Left hindlimb (tissue), 1 donor: ENCODE data around the gene OR6S1.
"Not testable (repeated sequence)": the region's sequence is repeated elsewhere in the genome, so short reads cannot be mapped to it uniquely, and the experiment has no call there.

Experiments
- DNase-seq: peaks from one replicate; pipeline ENCODE4 v3.0.0-alpha.2; 2018

OR6S1 gene

DNA sequence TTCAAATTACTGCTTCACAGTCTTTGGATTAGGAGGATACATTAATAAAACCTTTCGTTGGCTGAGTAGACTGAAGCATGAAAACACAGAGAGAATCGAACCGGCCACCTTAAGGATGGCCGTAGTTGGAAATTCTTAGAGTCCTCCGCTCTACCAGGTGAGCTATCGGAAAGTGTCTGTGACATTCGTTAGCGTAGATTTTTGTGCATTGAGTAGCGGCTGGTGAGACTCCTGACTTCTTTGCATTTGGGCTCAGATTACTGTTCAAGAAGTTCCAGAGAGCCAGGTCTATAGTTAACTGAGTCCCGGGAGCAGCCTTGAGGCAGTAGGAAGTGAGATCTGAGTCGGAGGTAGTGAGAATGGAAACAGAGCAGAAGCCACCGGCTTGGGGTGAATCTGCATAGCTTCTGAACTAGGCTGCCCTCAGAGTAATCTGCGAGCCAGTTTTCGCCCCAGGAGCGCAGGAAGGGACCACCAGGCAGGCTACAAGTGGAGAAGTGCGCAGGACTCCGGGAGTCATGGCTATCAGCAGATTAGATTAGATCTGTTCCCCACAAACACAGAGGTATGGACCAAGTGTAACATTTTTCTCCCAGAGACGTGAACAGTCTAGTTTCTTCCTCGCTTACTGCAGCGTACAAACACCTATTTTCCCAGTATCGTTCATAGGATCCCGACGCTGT is 11.0 kb downstream of the OR6S1 start:
- no peak for DNase-seq

- no peak for DNase-seq
Measured at GRCh38 chr14:20628063-20628854, 13.2 kb downstream of the OR6S1 start.

- DNase-seq = no peak
Measured at GRCh38 chr14:20627346-20628027, 14.0 kb downstream of the OR6S1 start.

GRCh38 chr14:20626274-20626673 is 15.2 kb downstream of the OR6S1 start:
- no peak for DNase-seq

- no peak for DNase-seq
Measured at GRCh38 chr14:20624495-20625070, 16.9 kb downstream of the OR6S1 start.

DNA sequence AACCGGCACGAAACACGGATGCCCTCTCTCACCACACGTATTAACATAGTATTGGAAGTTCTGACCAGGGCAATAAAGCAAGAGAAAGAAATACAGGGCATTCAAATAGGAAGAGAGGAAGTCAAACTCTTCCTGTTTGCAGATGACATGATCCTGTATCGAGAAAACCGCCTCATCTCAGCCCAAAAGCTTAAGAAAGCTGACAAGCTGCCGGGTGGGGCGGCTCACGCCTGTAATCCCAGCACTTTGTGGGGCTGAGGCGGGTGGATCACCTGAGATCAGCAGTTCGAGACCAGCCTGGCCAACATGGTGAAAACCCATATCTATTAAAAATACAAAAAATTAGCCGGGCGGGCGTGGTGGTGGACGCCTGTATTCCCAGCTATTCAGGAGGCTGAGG is 17.7 kb downstream of the OR6S1 start:
- DNase-seq = no peak

DNA sequence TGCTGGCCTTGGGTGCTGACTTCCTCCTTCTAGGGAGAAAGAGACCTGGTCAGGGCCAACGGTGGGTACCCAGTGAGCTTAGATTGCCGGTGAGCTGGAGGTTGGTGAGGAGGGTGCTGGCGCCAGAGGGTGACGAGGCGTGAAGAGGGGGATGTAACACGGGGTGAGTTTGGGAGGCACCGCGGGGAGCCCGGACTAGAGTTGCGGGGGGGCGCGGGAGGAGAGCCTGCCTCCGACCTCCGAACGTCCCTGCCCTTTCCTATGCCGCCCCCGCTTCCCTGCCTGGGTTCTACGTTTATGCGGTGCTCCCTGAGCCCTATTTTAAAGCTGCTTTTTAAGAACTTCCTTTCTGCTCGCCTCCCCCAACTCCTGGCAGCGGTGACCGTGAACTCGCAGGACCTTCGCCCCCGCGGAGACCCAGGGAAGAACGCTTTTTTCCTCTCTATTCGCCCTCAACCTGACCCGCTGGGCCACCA is 18.6 kb downstream of the OR6S1 start:
- no peak for DNase-seq

DNA sequence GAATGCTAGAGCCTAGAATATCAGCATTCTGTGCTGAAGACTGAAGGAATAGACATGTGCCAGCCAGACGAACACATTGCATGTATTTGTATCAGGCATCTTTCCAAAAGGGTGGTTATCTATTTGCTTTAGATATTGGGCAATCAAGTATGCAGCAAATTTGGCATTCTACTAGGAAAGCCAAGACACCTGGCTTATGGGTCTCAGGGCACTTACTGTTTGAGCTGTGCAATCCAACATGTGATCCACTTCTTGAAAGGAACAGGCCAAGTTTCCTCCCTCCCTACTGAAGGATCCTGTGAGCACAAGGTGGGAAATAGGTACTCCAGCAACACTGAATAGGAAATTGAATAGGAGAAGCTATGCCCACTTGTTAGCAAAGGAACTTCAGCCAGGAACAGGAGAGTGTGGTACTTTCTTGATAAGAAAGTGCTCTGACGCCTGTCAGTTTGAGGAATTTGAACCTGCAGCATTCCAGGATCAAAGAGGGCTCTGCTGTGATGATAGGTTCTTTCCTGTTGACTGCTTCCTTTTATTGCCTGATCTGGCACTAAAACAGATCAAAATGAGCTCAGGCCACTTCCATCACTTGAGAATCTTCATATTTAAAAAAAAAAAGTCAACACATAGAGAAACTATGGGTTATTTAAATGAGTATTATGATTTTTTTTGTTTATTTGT is 20.6 kb downstream of the OR6S1 start:
- DNase-seq = no peak

DNA sequence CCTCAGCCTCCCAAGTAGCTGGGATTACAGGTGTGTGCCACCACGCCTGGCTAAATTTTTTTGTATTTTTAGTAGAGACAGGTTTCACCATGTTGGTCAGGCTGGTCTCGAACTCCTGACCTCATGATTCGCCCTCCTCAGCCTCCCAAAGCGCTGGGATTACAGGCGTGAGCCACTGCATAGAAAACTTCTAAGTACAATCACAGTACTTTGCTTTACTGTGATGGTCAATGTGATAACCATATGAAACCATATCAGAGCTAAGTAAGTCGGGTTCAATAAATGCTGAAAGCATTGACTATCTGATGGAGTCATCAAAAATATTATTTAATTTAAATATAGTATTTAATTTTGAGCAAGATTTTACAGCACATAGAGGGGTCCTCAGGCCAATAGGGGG is 21.8 kb downstream of the OR6S1 start:
- not testable (repeated sequence) for DNase-seq

GRCh38 chr14:20618271-20618749 is 23.2 kb downstream of the OR6S1 start:
- DNase-seq = no peak

DNA sequence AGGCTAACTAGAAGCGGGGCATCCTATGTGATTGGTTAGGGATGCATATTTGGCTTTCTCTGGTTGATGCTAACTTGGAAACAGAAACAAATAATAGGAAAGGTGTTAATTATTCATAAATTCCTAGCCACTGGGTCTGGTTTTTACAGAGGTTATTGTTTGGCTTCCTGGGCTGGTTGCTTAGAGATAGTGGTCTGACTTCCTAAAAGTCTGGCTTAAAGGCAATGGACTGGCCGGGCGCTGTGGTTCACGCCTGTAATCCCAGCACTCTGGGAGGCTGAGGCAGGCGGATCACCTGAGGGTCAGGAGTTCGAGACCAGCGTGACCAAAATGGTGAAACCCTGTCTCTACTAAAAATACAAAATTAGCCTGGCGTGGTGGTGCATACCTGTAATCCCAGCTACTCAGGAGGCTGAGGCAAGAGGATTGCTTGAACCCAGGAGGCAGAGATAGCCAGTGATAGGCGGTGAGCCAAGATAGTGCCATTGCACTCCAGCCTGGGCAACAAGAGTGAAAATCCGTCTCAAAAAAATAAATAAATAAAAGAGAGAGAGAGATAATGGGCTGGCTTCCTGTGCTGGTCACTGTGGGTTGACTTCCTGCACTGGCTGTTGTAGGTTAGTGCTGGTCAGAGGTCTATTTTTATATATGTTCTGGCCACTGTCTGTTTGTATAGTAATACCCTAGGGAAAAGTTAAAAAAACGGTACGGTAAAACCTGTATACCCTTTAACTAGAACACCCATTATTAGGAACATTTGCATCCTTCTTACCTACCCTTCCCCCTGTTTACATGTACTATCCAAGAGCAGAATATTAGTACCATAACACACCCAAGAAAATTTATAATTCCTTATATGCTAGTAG is 24.1 kb downstream of the OR6S1 start:
- DNase-seq = no peak

DNA sequence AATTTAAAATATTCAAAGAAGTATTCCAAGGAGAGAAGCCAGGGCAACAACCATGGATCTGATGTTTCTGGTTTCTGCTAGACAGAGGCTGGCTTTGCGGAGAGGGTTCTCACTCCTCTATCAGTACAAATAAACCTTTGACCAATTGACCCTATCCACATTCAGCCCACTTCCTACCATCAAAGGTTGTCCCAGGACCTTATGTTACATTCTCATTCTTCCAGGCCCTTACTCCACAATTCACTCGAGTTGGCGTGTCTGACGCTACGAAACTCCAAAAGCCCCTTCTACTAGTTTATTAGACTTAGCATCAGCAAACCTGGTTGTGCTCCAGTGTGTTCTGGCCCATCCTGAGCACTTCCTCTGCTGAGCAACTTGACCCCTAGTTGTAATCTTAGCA is 25.5 kb downstream of the OR6S1 start:
- DNase-seq = no peak

DNA sequence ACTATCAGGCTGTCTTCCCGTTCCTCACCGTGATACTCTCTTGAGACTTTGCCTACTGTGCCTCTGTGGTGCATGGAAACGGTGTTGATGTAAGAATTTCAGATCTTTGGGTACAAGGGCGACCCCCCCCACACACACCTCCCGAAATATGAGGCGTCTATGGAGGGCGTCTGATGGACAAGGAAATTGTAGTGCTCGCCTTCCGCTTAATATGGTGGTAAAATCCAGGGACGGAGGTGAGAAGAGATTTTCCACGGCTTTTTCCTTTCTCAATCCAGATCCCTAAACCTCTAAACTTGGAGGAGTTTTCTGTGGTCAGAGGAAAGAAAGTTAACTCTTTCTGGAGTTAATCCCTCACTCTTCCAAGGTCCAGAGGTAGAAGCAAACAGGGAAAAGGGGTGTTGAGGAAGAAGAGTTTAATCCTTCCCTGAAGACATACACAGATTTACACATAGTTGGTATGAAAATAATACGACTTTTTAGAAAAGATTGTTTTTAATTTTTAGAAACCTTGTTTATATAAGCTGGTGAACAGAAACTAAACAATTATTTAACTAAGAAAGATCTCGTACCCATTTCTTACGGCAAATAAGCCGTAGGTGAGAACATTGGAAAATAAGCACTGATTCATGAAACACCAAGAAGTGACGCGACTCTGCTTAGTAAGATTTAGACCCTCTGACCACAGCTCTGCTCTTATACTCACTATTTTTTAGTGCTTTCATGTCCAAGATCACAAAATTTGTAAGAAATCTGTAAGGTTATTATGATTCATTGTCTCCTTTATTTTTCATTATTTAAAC is 27.3 kb downstream of the OR6S1 start:
- no peak for DNase-seq

- DNase-seq = peak; percentile 88
Measured at GRCh38 chr14:20613094-20614037, 28.1 kb downstream of the OR6S1 start.

DNA sequence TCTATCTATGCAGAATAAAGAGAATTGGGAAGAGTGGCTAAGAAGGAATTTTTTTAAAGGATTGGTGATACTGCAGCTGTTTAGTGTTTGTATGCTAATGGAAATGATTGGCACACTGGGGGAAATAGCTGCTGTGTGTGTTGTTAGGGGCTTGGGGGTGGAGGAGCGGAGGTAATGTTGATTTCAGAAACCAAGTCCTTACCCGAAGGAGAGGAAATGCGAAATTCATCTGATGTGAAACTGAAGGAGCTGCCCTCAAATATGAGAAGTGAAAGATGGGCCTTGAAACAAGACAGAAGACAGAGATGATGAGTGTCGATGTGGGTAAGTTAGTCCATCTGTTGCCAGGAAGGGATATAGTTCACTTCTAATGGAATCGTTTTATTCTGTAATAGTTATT is 29.1 kb downstream of the OR6S1 start:
- no peak for DNase-seq

DNA sequence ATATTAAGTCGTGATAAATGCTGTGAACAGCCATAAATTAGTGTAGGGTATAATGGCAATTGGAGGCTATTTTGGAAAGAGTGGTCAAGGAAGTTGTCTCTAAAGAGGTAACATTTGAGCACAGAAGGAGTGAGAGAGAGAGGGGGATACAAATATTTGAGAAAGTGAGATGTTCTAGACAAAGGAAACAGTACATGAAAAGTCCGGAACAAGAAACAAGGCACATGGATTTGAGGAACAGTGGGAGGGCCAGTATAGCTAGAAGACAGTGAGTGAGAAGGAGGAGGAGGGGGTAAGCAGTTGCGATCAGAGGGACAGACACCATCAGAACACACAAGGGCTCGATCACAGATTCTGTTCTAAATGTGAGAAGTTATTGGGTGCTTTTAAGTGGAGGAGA is 30.2 kb downstream of the OR6S1 start:
- no peak for DNase-seq

- DNase-seq = peak; percentile 76
Measured at GRCh38 chr14:20610002-20610765, 31.3 kb downstream of the OR6S1 start.

DNA sequence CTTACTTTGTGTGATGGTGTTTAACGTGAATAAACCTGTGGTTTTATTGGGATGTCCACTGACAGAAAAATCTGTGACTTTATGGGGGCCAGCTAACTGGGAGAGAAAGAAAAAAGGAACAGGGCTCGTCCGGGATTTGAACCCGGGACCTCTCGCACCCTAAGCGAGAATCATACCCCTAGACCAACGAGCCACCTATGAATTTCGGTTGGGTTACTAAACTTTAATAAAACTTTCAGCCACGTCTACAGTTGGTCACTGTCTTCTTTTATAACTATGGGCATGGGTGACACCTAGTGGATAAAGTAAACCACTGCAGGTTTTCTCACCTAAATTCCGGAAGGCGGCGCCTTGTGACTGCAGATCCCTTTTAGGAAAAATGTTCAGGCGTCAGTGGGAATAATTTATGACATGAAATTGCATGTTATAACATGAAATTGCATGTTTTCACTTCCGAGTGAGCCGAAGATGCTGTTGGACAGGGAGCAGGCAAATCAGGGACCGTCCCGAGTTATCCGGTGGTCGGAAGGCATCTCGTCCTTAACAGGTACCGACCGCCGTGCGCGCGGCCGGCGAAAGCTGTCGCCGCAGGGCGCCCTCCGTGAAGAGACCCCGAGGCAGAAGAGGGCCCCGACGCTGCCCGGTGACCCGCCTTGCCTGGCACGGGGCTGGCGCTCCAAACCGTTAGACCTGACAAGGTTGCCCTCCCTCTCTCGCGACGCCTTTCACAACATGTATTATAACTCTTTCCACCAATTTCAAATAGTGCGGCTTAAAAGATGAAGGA is 32.1 kb downstream of the OR6S1 start:
- DNase-seq = peak; percentile 77
